H1 (cell line): ENCODE measurements around the gene DLK1. TPM values are rescaled to one million over a fixed set of nuclear protein-coding genes. Genes with fewer than 3 reads are reported as not detected.

ENCODE experiments used
- CTCF ChIA-PET: fragments of 300-600 bp; sonication (Branson Sonifier 250); formaldehyde crosslinking; loops from one replicate; lab custom pipeline; 2021; ENCODE audit not compliant: partially characterized antibody; lab: Charles Lee
- POLR2A ChIA-PET: fragments of 300-600 bp; sonication (Branson Sonifier 250); formaldehyde crosslinking; loops from one replicate; lab custom pipeline; 2021; ENCODE audit warnings: inconsistent platforms; ENCODE audit not compliant: partially characterized antibody; lab: Charles Lee
- DNase-seq, 2 experiments: peaks; one replicate each; pipeline versions ENCODE4 v3.0.0 to v3.0.0-alpha.2; 2010 to 2022; ENCODE audit warnings: low spot score in 2 of 2, low read depth in 1 of 2, mixed read lengths in 1 of 2
- FAIRE-seq: peaks from 2 replicates; lab custom pipeline; 2011; peaks lifted over from hg19 to GRCh38; lab: Jason Lieb, UNC
- H2AFZ ChIP-seq: 2 replicates; pipeline ENCODE4 v1.8.1; 2012; ENCODE audit warnings: low read length, inconsistent platforms
- H2AK5ac ChIP-seq: 2 replicates; pipeline ENCODE4 v1.6.1; 2013; ENCODE audit warnings: low read depth, low read length
- H2BK120ac ChIP-seq: replicated peaks from 2 replicates; pipeline ENCODE3; 2013; ENCODE audit warnings: low read depth, low read length, inconsistent platforms
- H2BK12ac ChIP-seq: 2 replicates; pipeline ENCODE4 v1.6.1; 2013; ENCODE audit warnings: low read depth, low read length
- H2BK15ac ChIP-seq: 2 replicates; pipeline ENCODE4 v1.6.1; 2013; ENCODE audit warnings: low read length
- H2BK20ac ChIP-seq: 2 replicates; pipeline ENCODE4 v1.6.1; 2013; ENCODE audit warnings: low read length
- H2BK5ac ChIP-seq: 2 replicates; pipeline ENCODE4 v1.6.1; 2013; ENCODE audit warnings: low read depth, low read length
- H3K14ac ChIP-seq: 2 replicates; pipeline ENCODE4 v1.6.1; 2013; ENCODE audit warnings: inconsistent platforms; ENCODE audit not compliant: insufficient read length
- H3K18ac ChIP-seq: 2 replicates; pipeline ENCODE4 v1.6.1; 2013; ENCODE audit warnings: low read length; ENCODE audit errors: extremely low read depth
- H3K23ac ChIP-seq: 2 replicates; pipeline ENCODE4 v1.6.1; 2013; ENCODE audit warnings: inconsistent platforms; ENCODE audit not compliant: insufficient read length
- H3K23me2 ChIP-seq: 2 replicates; pipeline ENCODE4 v1.6.1; 2013; ENCODE audit warnings: low read depth, low read length
- H3K27ac ChIP-seq: 2 replicates; pipeline ENCODE4 v1.6.1; 2011; ENCODE audit warnings: low read depth, low read length, inconsistent platforms
- H3K27me3 ChIP-seq, 4 experiments: replicated peaks in 1 of 4; 1 replicate in 1 of 4; 2 replicates in 3 of 4; pipeline versions ENCODE4 v1.6.1 to v1.8.1; 2011 to 2013; ENCODE audit warnings: low read length in 3 of 4, mild to moderate bottlenecking in 3 of 4, inconsistent platforms in 2 of 4, mixed read lengths in 2 of 4, moderate library complexity in 1 of 4; ENCODE audit not compliant: control insufficient read depth in 3 of 4, insufficient read depth in 3 of 4; ENCODE audit errors: extremely low read depth in 1 of 4
- H3K36me3 ChIP-seq, 4 experiments: 2 replicates each; pipeline versions ENCODE4 v1.6.1 to v1.8.1; 2011 to 2013; ENCODE audit warnings: mild to moderate bottlenecking in 4 of 4, low read length in 3 of 4, moderate library complexity in 2 of 4, control low read depth in 1 of 4, inconsistent platforms in 1 of 4; ENCODE audit not compliant: insufficient read depth in 4 of 4, control insufficient read depth in 2 of 4
- H3K4ac ChIP-seq: replicated peaks from 2 replicates; pipeline ENCODE3; 2013; ENCODE audit warnings: low read length, low read depth, mixed read lengths, inconsistent platforms; ENCODE audit not compliant: insufficient read length
- H3K4me1 ChIP-seq, 4 experiments: replicated peaks in 1 of 4; 1 replicate in 1 of 4; 2 replicates in 3 of 4; pipeline versions ENCODE4 v1.6.1 to v1.8.1; 2011 to 2013; ENCODE audit warnings: low read length in 3 of 4, inconsistent platforms in 2 of 4, mixed read lengths in 1 of 4; ENCODE audit not compliant: insufficient read depth in 4 of 4, control insufficient read depth in 3 of 4
- H3K4me2 ChIP-seq, 2 experiments: 2 replicates each; pipeline versions ENCODE4 v1.6.1 to v1.8.1; 2011 to 2013; ENCODE audit warnings: low read depth in 2 of 2, low read length in 2 of 2, control low read depth in 1 of 2, inconsistent platforms in 1 of 2, mild to moderate bottlenecking in 1 of 2; ENCODE audit not compliant: insufficient read depth in 1 of 2
- H3K4me3 ChIP-seq, 4 experiments: fragments of 200-600, 300-600 bp in 1 of 4; sonication (generic), shearing (Covaris generic), sonication (Bioruptor Twin) in 1 of 4; 2 replicates each; pipeline versions ENCODE4 v1.5.1 to v1.8.1; 2011 to 2016; ENCODE audit warnings: low read length in 4 of 4, low read depth in 3 of 4, control low read depth in 2 of 4, inconsistent platforms in 2 of 4, mild to moderate bottlenecking in 2 of 4, mixed read lengths in 1 of 4, moderate library complexity in 1 of 4; ENCODE audit not compliant: insufficient read depth in 2 of 4; ENCODE audit errors: extremely low read depth in 1 of 4
- H3K56ac ChIP-seq: replicated peaks from 2 replicates; pipeline ENCODE3; 2013; ENCODE audit warnings: low read depth, mild to moderate bottlenecking, mixed read lengths, low read length, inconsistent platforms; ENCODE audit not compliant: insufficient read length
- H3K79me1 ChIP-seq: 2 replicates; pipeline ENCODE4 v1.6.1; 2013; ENCODE audit warnings: low read depth, low read length, control low read depth
- H3K79me2 ChIP-seq, 2 experiments: 2 replicates each; pipeline versions ENCODE4 v1.6.1 to v1.8.1; 2012 to 2013; ENCODE audit warnings: low read length in 2 of 2, mild to moderate bottlenecking in 2 of 2, inconsistent platforms in 1 of 2; ENCODE audit not compliant: insufficient read depth in 2 of 2, control insufficient read depth in 1 of 2
- H3K9ac ChIP-seq, 4 experiments: replicated peaks in 1 of 4; 1 replicate in 1 of 4; 2 replicates in 3 of 4; pipeline versions ENCODE4 v1.6.1 to v1.8.1; 2011 to 2013; ENCODE audit warnings: low read depth in 3 of 4, low read length in 3 of 4, control low read depth in 2 of 4, mild to moderate bottlenecking in 2 of 4, moderate library complexity in 2 of 4, inconsistent platforms in 1 of 4; ENCODE audit errors: extremely low read depth in 1 of 4
- H3K9me3 ChIP-seq, 2 experiments: 2 replicates each; pipeline versions ENCODE4 v1.6.1 to v1.8.1; 2012 to 2013; ENCODE audit warnings: mild to moderate bottlenecking in 2 of 2, moderate library complexity in 2 of 2, control low read depth in 1 of 2, inconsistent platforms in 1 of 2, low read depth in 1 of 2, low read length in 1 of 2, mixed read lengths in 1 of 2; ENCODE audit not compliant: insufficient read depth in 2 of 2
- H4K20me1 ChIP-seq, 2 experiments: replicated peaks in 1 of 2; 2 replicates each; pipeline versions ENCODE3 to v1.8.1; 2011 to 2013; ENCODE audit warnings: inconsistent platforms in 2 of 2, low read length in 2 of 2, mild to moderate bottlenecking in 1 of 2; ENCODE audit not compliant: insufficient read depth in 2 of 2, control insufficient read depth in 1 of 2
- H4K5ac ChIP-seq: 2 replicates; pipeline ENCODE4 v1.6.1; 2013; ENCODE audit warnings: low read length, low read depth, mixed read lengths, inconsistent platforms; ENCODE audit not compliant: insufficient read length
- H4K8ac ChIP-seq: 2 replicates; pipeline ENCODE4 v1.8.0; 2013; ENCODE audit warnings: mild to moderate bottlenecking, moderate library complexity, low read length, inconsistent platforms; ENCODE audit not compliant: insufficient read depth; ENCODE audit errors: extremely low read depth
- H4K91ac ChIP-seq: replicated peaks from 2 replicates; pipeline ENCODE3; 2013; ENCODE audit warnings: low read length, mixed read lengths, inconsistent platforms; ENCODE audit not compliant: insufficient read length
- HDAC6 ChIP-seq: IDR thresholded peaks from one replicate; pipeline ENCODE4 v1.7.1; 2012; ENCODE audit warnings: low read depth, mild to moderate bottlenecking, inconsistent platforms, low read length, moderate library complexity
- JUN ChIP-seq: IDR thresholded peaks from 2 replicates; pipeline ENCODE4 v1.6.1; 2011; ENCODE audit warnings: low read depth, mild to moderate bottlenecking, improper control_type of control experiment, low read length
- KDM5A ChIP-seq: fragments of 200-600 bp; IDR thresholded peaks from 2 replicates; pipeline ENCODE4 v1.7.1; 2012; ENCODE audit warnings: mild to moderate bottlenecking, low read length, inconsistent platforms, mixed read lengths
- SIRT6 ChIP-seq: IDR thresholded peaks from one replicate; pipeline ENCODE4 v1.7.1; 2012; ENCODE audit warnings: low read length, inconsistent platforms
- WGBS, 2 experiments: shearing (Covaris generic) in 1 of 2; methylation state at CpG; one replicate each; pipeline versions ENCODE4 v1.1.6 to v1.1.7; 2013 to 2015; ENCODE audit warnings: low lambda C conversion rate in 2 of 2, mixed read lengths in 2 of 2, inconsistent platforms in 1 of 2, low coverage in 1 of 2, missing lambda C conversion rate in 1 of 2; ENCODE audit not compliant: insufficient replicate concordance in 2 of 2, insufficient coverage in 1 of 2, insufficient read length in 1 of 2; ENCODE audit errors: extremely low coverage in 1 of 2, missing lambda C conversion rate in 1 of 2; 5-methylcytosine and 5-hydroxymethylcytosine counted together
- polyA plus RNA-seq, 7 experiments: library from polyadenylated mRNA; depleted of rRNA in 3 of 7; stranded (reverse) in 5 of 7; unstranded in 2 of 7; fragments of >200 nt in 5 of 7; fragments of 200-250 nt in 2 of 7; gene quantifications; 1 replicate in 5 of 7; 2 replicates in 1 of 7; 4 replicates in 1 of 7; pipeline versions ENCODE4 v1.2.1 to v1.2.3, GENCODE V29; 2011 to 2013; ENCODE audit warnings: missing spikeins in 2 of 7, mixed read lengths in 2 of 7
- total RNA-seq: library from RNA; stranded (reverse); fragmentation: NEBNext Ultra II Directional; extraction: Animal tissue kit (Norgen Biotek cat#: 25700); gene quantifications from 2 replicates; pipeline ENCODE4 v1.2.1, GENCODE V29; 2021

The DLK1 gene
- total and polyA plus RNA-seq, 2 of the 8 experiments (the other 6 are each of a cell fraction or from before 2014, with no cell fraction given), result 1.3 to 2.4 TPM

- H3K4ac ChIP-seq, result no peak overlapping the region
- no peak overlapping the region for H3K9ac ChIP-seq
- FAIRE-seq (no peak), DNase-seq (no peak)
- H4K91ac ChIP-seq, result no peak overlapping the region
- no peak overlapping the region for H2BK120ac ChIP-seq
- no peak overlapping the region; the same call in 1 of the 2 replicates for H2AK5ac ChIP-seq
- H2BK5ac ChIP-seq, result no peak overlapping the region
- H2AFZ ChIP-seq, result no peak overlapping the region
- no peaks in the 10 kb centered on the region for H3K79me2 ChIP-seq
- H3K4me2 ChIP-seq, result no peak overlapping the region
- H3K36me3 ChIP-seq, result no peaks in the 10 kb centered on the region
- no peak overlapping the region for H3K4me3 ChIP-seq
- H3K27me3 ChIP-seq, result peaks cover 0 to 7% (median 3%) of the 10 kb centered on the region in 4 experiments; a peak in 4 of 7 replicates
- WGBS, 2 experiments, result 74% methylated on average over 2 of the region's 2 CpGs; no CpG with 5 or more reads in 1 of the 2 experiments
- no peaks in the 10 kb centered on the region for H3K79me1 ChIP-seq
- H2BK20ac ChIP-seq, result no peak overlapping the region
- H3K23ac ChIP-seq, result no peak overlapping the region
- peaks cover 3% of the 10 kb centered on the region; the same call in 1 of the 2 replicates for H3K23me2 ChIP-seq
- no peak overlapping the region for H3K56ac ChIP-seq
- no peaks in the 10 kb centered on the region for H4K20me1 ChIP-seq
- no peak overlapping the region for H3K27ac ChIP-seq
- no peak overlapping the region for H4K5ac ChIP-seq
- no peak overlapping the region for H2BK12ac ChIP-seq
- peaks cover 0 to 12% (median 5%) of the 10 kb centered on the region in 4 experiments; a peak in 3 of 7 replicates for H3K4me1 ChIP-seq
- no peak overlapping the region for H4K8ac ChIP-seq
- no peaks in the 10 kb centered on the region for H3K9me3 ChIP-seq
- H3K18ac ChIP-seq, result no peak overlapping the region
- POLR2A ChIA-PET, result no interaction called here
- H2BK15ac ChIP-seq, result no peak overlapping the region
- CTCF ChIA-PET, result interaction anchor here (1.2 kb wide), 1 partner anchor 53 kb away, joined by 3 read pairs; no protein-coding TSS in a partner anchor
- no peak overlapping the region for H3K14ac ChIP-seq
- TF ChIP-seq HDAC6 (no peak), KDM5A (no peak), SIRT6 (no peak), JUN (no peak)
These were observed 10.9 kb upstream of the DLK1 start for GRCh38 chr14:100715803-100716202.
